Testis (tissue), 2 donors: ENCODE data around the gene ZNF300.

Experiments
- POLR2A ChIP-seq: fragments of 450-650 bp; IDR thresholded peaks from one replicate; pipeline ENCODE4 v1.6.1; 2017; ENCODE audit warnings: antibody characterized with exemption, mild to moderate bottlenecking, moderate library complexity
- TF ChIP-seq, protein P1 (sequence below), 3 experiments: fragments of 450-650 bp in 2 of 3; fragments of 200-600 bp in 1 of 3; sonication (generic) in 1 of 3; IDR thresholded peaks; one replicate each; pipeline ENCODE4 v1.5.1; 2016 to 2019; ENCODE audit warnings: antibody characterized with exemption in 3 of 3, mild to moderate bottlenecking in 2 of 3, moderate library complexity in 1 of 3

- TF ChIP-seq, protein P1, sequence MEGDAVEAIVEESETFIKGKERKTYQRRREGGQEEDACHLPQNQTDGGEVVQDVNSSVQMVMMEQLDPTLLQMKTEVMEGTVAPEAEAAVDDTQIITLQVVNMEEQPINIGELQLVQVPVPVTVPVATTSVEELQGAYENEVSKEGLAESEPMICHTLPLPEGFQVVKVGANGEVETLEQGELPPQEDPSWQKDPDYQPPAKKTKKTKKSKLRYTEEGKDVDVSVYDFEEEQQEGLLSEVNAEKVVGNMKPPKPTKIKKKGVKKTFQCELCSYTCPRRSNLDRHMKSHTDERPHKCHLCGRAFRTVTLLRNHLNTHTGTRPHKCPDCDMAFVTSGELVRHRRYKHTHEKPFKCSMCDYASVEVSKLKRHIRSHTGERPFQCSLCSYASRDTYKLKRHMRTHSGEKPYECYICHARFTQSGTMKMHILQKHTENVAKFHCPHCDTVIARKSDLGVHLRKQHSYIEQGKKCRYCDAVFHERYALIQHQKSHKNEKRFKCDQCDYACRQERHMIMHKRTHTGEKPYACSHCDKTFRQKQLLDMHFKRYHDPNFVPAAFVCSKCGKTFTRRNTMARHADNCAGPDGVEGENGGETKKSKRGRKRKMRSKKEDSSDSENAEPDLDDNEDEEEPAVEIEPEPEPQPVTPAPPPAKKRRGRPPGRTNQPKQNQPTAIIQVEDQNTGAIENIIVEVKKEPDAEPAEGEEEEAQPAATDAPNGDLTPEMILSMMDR (IDR thresholded peaks at IDR 0.05), result no peak
- no peak for TF ChIP-seq POLR2A
These were observed 3.3 kb downstream of the ZNF300 start for GRCh38 chr5:150901446-150901845.
